ENCODE data around the gene SHISA7.
"Not testable (repeated sequence)": the region's sequence is repeated elsewhere in the genome, so short reads cannot be mapped to it uniquely, and the experiment has no call there.

SHISA7 gene

GRCh38 chr19:55462722-55463121, 19.6 kb upstream of the SHISA7 start:
- DNase-seq: no peak

DNA sequence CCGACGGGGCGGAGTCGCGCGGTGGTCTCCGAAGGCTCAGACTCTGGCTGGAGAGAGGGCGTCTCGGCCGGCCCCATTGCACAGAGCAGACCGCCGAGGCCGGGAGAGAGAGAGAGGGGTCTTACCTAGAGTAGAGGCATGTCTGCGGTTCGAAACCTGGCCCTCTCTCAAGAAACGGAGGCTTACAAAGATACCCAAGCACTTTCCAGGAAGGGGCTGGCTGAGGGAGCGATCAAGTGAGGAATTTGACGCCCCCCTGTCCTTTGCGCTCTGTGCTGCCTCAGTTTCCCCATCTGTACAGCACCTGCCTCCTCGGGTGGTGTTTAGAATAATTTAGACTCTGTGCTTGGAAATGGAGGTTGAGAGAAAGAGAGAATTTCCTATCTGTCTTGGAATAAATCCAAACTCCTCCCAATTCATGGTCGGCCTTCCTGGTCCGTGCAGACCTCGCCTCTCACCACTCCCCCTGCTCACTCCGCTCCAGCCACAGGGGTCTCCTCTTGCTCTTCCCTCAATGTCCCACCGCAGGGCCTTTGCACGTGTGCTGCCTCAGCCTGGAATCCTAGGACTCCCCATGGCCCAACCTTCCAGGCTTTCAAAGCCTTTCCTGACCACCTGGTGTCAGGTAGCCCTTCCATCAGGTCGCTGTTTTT, 19.0 kb upstream of the SHISA7 start:
- peak; percentile 34 for DNase-seq

DNA sequence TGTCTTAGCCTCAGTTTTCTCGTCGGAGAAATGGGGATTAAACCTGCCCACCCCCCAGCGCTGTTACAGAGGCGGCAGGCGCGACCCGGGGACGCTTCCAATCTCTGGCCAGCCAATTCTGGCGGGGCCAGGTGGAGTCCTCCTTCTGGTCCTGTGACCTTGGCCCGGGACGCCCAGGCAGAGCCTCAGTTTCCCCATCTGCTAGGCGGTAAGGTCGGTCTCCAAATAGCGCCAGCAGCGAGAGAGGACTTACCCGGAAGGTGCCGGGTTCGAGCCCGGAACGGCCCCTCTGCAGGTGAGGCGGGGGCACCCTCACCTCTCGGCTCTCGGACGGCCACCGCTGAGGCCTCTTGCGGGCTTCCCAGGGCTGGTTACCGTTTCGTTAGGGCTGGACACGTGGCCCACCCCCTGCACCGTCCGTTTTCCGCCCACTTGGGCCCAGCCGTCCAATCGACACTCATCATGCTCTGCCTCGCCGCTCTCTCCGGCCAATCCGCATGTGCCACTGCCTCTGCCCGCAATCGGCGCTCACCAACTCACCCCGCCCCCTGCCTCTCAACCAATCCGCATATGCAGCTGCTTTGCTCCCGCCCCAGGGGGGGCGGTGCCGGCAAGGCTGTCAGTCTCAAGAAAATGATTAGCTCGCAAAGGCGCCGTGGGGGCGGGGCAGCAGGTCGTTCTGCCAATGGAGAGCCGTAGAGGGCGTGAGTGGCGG, 18.3 kb upstream of the SHISA7 start, which contains the start of gene ISOC2:
TSS of gene ISOC2 (minus strand) at position 384 of the 715 bp plus-strand sequence. CDS start 5,156 bp downstream, outside the sequence.
- DNase-seq: peak; percentile 100

DNA sequence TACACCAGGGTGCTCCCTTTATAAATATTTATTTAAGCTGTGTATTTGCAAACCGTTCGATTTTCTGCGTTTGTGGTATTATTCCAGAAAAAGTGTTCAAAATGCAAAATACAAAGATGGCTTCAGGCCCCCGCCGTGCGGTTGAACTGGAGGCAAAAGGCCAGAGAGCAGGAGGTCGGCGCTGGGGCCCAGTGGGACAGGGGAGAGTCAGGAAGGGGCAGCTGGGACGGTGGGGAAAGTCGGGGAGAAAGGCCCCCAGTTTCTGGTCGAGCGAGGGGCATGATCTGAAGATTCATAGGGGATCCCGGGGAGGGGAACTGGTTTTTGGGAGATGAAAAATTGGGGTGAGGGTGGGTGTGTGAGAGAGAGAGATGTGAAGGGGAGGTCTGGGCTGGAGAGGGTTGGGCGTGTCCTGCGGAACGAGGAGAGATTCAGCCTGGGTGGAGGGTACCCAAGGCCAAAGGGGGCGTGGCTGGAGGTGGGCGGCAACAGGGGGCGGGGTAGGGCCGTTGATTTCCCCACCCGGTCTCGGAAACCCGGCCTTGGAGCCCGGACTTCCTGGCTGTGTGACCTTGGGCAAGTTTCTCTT, 17.7 kb upstream of the SHISA7 start:
- DNase-seq: peak; percentile 78

- no peak for DNase-seq
Observed at GRCh38 chr19:55459950-55460657, 17.0 kb upstream of the SHISA7 start.

DNA sequence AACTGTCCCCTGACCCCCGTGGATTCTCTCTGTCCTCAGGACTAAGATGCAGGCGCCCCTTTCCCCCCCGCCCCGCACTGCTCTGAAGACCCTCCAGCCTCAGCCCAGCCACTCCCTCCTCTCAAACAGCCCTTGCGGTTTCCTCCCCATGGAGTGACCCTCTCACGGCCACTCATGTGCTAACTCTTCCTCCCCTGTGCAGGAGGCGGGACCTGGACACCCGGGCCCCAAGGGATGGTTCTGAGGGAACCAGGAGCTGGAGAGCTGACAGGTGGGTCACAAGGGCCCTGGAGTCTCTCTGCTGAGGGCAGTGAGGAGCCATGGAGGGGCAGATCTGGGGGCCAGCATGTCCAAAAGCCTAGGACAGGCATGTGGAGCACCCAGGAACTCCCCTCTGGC, 16.4 kb upstream of the SHISA7 start:
- DNase-seq: no peak

DNA sequence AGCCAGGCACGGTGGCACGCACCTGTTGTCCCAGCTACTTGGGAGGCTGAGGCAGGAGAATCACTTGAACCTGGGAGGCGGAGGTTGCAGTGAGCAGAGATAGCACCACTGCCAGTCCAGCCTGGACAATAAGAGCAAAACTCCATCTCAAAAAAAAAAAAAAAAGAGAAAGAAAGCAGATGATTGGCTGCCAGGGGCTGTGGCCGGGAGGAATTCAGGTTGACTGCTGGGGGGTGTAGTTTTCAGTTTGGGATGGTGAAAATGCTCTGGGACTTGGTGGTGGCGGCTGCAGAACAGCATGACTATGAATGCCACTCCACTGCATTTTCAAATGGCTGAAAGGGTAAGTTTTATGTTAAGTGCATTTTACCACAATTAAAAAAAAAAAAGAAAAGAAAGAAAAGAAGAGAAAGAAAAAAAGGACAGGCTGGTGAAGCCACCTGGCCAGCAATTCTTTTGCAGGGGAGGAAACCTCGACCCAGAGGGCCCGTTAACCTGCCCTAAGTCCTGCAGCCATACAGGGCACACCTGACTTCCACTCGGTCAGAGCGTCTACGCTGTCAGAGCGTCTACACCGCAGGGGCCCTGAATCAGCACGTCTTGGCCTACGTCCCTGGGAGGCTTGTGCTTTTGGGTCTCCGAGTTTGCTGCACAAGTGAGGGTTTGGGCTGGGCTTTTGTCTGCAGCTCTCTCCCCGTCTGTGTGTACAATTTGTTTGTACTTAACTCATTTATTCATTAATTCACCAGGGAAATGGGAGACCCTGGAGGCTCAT, 14.8 kb upstream of the SHISA7 start:
- no peak for DNase-seq

- no peak for DNase-seq
Observed at GRCh38 chr19:55456347-55456746, 13.2 kb upstream of the SHISA7 start.

DNA sequence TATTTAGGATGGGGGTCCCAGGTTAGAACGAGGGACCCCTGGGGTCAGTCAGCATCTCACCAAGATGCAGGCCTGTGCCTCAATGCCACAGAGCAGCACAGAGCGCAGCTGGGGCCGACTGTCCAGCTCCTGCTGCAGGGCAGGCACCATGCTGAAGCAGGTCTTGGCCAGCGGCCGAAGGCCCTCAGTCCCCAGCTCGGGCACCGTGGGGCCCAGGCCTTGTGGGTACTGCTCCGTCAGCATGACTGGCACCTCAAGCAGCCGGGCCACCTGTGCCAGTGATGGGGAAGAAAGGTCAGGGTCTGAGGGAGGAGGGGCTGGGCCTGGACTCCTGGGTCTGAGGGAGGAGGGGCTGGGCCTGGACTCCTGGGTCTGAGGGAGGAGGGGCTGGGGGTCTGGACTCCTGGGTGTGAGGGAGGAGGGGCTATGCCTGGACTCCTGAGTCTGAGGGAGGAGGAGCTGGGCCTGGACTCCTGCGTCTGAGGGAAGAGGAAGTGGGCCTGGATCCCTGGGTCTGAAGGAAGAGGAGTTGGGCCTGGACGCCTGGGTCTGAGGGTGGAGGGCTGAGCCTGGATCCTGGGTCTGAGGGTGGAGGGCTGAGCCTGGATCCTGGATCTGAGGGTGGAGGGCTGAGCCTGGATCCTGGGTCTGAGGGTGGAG, 12.6 kb upstream of the SHISA7 start:
- no peak for DNase-seq

DNA sequence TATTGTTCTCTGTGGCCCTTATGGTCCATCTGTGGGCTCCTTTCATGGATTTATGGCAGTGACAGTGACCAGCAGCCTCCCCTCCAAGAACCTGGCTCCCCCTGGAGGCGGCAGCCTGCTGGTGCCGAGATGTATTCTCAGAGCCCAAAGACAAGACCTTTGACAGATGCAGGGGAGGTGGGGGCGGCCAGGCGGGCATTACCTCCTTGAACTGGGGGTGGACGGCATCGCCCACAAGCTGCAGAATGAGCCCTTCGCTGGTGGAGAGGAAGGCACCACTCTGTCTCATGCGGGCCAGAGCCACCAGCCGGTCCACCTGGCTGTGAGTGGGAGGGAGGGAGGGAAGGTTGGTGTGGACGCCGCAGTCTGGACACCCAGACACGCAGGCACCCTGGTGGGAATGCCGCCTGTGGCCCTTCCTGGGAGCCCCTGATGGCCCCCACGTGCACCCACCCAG, 11.7 kb upstream of the SHISA7 start:
- DNase-seq: no peak

DNA sequence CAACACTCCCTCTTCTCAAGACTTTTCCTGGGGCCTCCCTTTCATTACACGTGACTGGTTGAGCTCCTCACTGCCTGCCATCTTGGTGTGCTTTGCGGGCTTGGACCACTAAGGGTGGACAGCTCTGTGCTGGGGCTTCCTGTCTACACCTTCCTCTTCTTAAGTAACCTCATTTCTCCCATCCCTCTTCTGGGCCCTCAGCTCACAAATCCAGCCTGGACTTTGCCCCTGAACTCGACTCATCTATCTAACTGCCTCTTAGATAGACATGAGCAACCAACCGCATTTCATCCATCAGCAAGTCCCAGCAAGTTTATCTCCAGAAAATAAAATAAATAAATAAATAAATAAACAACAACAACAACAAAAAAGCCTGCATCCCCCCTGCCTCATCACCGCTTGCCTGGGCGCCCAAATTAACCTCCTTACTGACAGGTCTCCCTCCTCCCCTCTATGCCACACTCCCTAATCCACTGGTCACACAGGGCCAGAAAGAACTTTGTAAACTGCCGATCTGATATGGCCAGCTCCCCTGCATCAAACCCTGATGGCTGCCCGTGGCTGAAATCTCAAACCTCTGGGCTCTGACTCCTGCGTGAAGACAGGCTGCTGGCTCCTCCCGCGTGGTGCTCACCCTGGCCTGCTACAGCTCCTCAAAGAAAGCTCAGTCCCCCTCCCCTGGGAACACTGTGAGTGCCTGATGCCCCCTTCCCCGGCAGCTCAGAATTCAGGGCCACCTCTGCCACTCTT, 10.6 kb upstream of the SHISA7 start:
- no peak for DNase-seq

DNA sequence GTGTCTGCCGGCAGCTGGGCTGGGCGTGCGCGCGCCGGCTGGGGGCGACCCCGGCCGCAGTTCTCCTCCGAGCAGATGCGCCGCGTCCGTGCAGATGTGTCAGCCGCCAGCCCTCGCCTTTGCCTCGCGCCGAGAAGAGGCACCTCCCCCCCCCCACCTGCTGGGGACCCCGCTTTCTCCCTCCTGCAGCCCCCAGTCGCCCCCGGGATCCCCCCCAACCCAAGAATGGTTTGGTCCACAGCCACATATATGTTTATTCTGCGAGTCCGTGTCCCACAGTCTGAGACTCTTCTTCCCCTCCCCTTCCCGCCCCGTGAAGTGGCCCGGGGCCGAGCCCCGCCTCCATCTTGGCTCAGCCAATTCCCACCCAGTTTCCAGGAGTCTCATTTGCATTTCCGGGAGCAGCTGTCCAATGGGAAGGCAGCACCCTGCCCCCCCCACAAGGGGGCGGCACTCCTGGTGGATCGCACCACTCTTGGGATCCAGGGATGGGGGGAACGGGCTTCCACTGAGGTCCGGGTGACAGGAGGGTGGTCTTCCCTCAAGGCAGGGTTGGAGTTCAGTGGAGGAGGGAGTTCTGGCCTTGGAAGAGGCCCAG, 9.7 kb upstream of the SHISA7 start:
- peak; percentile 71 for DNase-seq

- no peak for DNase-seq
Observed at GRCh38 chr19:55451965-55452748, 9.1 kb upstream of the SHISA7 start.

DNA sequence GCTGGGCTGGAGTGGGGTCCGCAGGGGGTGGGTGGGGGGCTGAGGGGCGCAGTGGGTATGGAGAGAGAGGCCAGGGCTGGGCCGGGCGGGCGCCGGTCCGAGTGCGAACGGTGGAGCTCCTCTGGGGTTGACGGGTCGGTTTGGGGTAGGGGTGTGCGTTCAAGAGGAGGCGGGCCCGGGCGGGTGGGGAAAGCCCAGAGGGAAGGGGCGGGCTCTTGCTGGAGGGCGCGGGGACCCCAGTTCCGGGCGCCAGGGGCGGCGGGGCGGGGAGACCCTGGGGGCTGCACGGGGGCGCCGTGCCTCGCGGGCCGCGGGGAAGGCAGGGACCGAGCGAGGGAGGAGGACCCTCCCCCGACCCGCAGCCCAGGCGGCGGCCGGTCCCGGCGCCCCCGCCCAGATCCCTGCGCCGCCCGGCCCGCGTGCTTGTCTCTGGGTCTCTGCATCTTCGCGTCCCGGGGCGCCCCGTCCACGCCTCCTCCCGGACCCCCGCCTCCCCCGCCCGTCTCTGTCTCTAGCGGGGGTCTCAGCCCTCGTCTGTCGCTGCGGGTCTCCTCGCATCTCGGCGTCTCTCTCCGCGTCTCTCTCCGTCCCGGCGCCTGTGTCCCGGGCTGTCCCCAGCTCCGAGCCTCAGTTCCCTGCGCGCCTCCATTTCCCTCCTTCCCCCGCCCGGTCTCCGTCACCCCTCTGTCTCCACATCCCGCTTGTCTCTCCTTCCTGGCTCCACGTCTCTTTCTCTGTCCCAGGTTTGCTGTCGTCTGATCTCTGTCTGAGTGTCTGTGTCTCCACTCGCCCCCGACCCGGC, 8.3 kb upstream of the SHISA7 start:
- DNase-seq: no peak

DNA sequence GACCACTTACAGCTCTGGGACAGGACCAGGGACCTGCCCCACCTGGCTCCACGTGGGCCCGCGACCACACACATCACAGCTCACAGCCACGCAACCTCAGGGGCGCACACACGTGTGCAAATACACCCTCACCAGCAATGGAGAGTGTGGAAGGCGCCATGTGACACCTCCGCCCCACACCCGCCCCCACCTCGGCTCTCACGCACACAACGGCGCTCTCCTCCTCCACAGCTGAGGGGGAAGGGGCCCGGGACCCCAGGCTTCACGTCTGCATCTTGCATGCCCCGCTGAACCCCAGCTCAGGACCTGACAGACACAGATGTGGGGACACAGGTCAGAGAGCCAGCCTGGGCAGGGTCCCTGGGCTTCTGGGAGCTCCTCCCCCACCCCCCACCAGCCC, 6.4 kb upstream of the SHISA7 start:
- no peak for DNase-seq

GRCh38 chr19:55448175-55448490, 5.0 kb upstream of the SHISA7 start:
- not testable (repeated sequence) for DNase-seq

DNA sequence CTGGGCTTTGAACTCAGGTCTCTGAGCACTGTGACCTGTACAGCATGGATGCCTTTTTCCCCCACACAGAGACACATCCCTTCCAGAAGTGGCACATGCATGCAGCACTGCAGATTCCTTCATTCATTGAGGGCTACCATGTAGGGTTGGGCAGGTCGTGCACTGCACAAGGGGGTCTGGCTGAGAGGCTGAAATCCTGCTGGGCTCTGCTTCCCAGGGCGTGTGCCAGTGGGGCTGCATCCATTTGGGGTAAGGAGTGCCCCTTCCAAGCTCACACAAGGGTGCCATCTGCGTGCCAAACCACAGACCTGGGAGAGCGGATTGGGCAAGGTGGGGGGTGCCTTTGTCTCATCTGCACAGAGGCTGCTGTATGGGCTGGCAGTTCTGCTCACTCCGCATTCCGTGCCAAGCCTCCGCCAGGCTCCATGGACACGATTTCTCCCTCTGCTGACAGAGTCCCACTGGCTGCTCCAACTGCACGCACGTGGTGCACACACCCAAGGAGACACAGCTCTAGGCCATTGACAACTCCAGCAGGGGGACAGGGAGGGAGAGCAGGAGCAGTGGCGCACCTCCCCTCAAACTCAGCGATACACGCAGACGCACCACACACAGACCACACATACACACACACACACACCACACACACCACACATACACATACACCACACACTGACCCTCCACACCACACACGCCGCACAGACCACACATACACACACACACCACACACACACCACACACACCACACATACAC, 4.5 kb upstream of the SHISA7 start:
- peak; percentile 22 for DNase-seq

DNA sequence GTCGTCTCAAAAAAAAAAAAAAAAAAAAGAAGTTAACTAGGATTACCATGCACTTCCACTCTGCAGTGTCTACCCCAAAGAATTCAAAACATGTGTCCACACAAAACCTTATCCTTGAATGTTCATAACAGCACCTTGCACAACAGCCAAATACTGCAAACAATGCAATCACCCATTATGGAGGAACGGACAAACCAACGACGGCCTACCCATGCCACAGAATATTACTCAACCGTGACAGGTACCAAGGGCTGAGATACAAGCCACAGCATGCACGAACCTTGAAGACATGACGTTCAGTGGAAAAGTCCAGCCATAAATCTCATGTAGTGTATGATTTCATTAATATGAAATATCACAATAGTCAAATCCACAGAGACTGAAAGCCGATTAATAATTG, 3.0 kb upstream of the SHISA7 start:
- no peak for DNase-seq

DNA sequence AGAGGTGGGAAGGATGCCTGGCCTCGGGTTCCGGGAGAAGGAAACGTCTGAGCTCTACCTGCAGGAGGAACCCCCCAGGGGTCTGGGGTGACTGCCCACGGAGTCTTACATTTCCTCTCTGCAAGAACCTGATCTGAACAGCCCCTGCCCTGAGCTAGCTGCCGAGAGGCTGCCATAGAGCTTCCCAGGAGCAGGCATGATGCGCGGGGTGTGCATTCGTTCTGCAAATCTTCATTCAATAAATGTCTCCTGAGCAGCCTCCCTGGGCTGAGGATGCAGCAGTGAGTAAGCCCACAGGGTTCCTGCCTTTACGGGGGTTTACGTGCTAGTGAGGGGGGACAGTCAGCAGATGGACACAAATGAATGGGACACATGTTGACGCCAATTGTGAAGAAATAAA, 1.5 kb upstream of the SHISA7 start:
- DNase-seq: no peak
